ENCODE measurements around the gene RAB37. TPM values are rescaled to one million over a fixed set of nuclear protein-coding genes. Genes with fewer than 3 reads are reported as not detected.

Gene RAB37
- total and polyA plus RNA-seq, 2 of the 13 experiments (the other 11 are each of a cell fraction or from before 2014, with no cell fraction given), result 0.91 to 3.7 TPM

- no peak; the same call in 1 of the 2 replicates for TF ChIP-seq THAP8 (CRISPR knock-in tag; IDR thresholded peaks at IDR 0.05; ENCODE audit: borderline replicate concordance)
- peak; percentile 93 for TF ChIP-seq NCOR1 (IDR thresholded peaks at IDR 0.05; ENCODE audit: borderline replicate concordance, low read length)
- peak; percentile 19; the same call in 1 of the 2 replicates for TF ChIP-seq KMT2A (CRISPR knock-in tag; IDR thresholded peaks at IDR 0.05)
- TF ChIP-seq BRCA1 (CRISPR knock-in tag; IDR thresholded peaks at IDR 0.05), result no peak
- TF ChIP-seq, protein P1, sequence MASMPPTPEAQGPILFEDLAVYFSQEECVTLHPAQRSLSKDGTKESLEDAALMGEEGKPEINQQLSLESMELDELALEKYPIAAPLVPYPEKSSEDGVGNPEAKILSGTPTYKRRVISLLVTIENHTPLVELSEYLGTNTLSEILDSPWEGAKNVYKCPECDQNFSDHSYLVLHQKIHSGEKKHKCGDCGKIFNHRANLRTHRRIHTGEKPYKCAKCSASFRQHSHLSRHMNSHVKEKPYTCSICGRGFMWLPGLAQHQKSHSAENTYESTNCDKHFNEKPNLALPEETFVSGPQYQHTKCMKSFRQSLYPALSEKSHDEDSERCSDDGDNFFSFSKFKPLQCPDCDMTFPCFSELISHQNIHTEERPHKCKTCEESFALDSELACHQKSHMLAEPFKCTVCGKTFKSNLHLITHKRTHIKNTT (CRISPR knock-in tag; IDR thresholded peaks at IDR 0.05), result no peak
- TF ChIP-seq ZNF33B (CRISPR knock-in tag; IDR thresholded peaks at IDR 0.05), result peak; percentile 80; the same call in 1 of the 2 replicates
- TF ChIP-seq, protein P2, sequence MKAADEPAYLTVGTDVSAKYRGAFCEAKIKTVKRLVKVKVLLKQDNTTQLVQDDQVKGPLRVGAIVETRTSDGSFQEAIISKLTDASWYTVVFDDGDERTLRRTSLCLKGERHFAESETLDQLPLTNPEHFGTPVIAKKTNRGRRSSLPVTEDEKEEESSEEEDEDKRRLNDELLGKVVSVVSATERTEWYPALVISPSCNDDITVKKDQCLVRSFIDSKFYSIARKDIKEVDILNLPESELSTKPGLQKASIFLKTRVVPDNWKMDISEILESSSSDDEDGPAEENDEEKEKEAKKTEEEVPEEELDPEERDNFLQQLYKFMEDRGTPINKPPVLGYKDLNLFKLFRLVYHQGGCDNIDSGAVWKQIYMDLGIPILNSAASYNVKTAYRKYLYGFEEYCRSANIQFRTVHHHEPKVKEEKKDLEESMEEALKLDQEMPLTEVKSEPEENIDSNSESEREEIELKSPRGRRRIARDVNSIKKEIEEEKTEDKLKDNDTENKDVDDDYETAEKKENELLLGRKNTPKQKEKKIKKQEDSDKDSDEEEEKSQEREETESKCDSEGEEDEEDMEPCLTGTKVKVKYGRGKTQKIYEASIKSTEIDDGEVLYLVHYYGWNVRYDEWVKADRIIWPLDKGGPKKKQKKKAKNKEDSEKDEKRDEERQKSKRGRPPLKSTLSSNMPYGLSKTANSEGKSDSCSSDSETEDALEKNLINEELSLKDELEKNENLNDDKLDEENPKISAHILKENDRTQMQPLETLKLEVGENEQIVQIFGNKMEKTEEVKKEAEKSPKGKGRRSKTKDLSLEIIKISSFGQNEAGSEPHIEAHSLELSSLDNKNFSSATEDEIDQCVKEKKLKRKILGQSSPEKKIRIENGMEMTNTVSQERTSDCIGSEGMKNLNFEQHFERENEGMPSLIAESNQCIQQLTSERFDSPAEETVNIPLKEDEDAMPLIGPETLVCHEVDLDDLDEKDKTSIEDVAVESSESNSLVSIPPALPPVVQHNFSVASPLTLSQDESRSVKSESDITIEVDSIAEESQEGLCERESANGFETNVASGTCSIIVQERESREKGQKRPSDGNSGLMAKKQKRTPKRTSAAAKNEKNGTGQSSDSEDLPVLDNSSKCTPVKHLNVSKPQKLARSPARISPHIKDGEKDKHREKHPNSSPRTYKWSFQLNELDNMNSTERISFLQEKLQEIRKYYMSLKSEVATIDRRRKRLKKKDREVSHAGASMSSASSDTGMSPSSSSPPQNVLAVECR (CRISPR knock-in tag; IDR thresholded peaks at IDR 0.05; ENCODE audit: borderline replicate concordance), result peak; percentile 87
- no peak for TF ChIP-seq GATA4 (IDR thresholded peaks at IDR 0.05; ENCODE audit: borderline replicate concordance, low read depth)
- TF ChIP-seq PHF20 (CRISPR knock-in tag; IDR thresholded peaks at IDR 0.05), result peak; percentile 54
- no peak for TF ChIP-seq ZBTB42 (CRISPR knock-in tag; IDR thresholded peaks at IDR 0.05)
- peak; percentile 54; the same call in 1 of the 2 replicates for TF ChIP-seq NFYB (CRISPR knock-in tag; IDR thresholded peaks at IDR 0.05)
- TF ChIP-seq ZNF768 (CRISPR knock-in tag; IDR thresholded peaks at IDR 0.05), result peak; percentile 61; the same call in 1 of the 2 replicates
- peak; percentile 92; the same call in 1 of the 2 replicates for TF ChIP-seq ZFP91 (CRISPR knock-in tag; IDR thresholded peaks at IDR 0.05; ENCODE audit: borderline replicate concordance)
- TF ChIP-seq, protein P3, sequence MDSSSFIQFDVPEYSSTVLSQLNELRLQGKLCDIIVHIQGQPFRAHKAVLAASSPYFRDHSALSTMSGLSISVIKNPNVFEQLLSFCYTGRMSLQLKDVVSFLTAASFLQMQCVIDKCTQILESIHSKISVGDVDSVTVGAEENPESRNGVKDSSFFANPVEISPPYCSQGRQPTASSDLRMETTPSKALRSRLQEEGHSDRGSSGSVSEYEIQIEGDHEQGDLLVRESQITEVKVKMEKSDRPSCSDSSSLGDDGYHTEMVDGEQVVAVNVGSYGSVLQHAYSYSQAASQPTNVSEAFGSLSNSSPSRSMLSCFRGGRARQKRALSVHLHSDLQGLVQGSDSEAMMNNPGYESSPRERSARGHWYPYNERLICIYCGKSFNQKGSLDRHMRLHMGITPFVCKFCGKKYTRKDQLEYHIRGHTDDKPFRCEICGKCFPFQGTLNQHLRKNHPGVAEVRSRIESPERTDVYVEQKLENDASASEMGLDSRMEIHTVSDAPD (CRISPR knock-in tag; IDR thresholded peaks at IDR 0.05), result peak; percentile 98
- TF ChIP-seq JUND (CRISPR knock-in tag; IDR thresholded peaks at IDR 0.05), result no peak
- TF ChIP-seq, protein P4, sequence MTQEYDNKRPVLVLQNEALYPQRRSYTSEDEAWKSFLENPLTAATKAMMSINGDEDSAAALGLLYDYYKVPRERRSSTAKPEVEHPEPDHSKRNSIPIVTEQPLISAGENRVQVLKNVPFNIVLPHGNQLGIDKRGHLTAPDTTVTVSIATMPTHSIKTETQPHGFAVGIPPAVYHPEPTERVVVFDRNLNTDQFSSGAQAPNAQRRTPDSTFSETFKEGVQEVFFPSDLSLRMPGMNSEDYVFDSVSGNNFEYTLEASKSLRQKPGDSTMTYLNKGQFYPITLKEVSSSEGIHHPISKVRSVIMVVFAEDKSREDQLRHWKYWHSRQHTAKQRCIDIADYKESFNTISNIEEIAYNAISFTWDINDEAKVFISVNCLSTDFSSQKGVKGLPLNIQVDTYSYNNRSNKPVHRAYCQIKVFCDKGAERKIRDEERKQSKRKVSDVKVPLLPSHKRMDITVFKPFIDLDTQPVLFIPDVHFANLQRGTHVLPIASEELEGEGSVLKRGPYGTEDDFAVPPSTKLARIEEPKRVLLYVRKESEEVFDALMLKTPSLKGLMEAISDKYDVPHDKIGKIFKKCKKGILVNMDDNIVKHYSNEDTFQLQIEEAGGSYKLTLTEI (CRISPR knock-in tag; conservative IDR thresholded peaks at IDR 0.05), result no peak
- no peak for TF ChIP-seq GPN1 (CRISPR knock-in tag; IDR thresholded peaks at IDR 0.05; ENCODE audit: borderline replicate concordance)
Observed at GRCh38 chr17:74736513-74737298, at the start of gene RAB37 (continued).

All from HepG2 (cell line).